ENCODE results near the gene SATB1.
A peak's percentile ranks its signal among the peaks of the same experiment; 100 is the strongest.

Gene SATB1

GRCh38 chr3:18428991-18429745 is 4.0 kb upstream of the SATB1 start:
- no peak for DNase-seq

GRCh38 chr3:18428036-18428435 is 2.9 kb upstream of the SATB1 start:
- DNase-seq: no peak

GRCh38 chr3:18426597-18427193 is 1.6 kb upstream of the SATB1 start:
- no peak for DNase-seq

- peak; percentile 88 for DNase-seq
Measured at GRCh38 chr3:18425641-18426257, 610 bp upstream of the SATB1 start.

GRCh38 chr3:18424213-18424728 is 868 bp downstream of the SATB1 start:
- DNase-seq: peak; percentile 45

GRCh38 chr3:18423401-18424212 is 1.5 kb downstream of the SATB1 start:
- peak; percentile 24 for DNase-seq

- no peak for DNase-seq
Measured at GRCh38 chr3:18422972-18423371, 2.2 kb downstream of the SATB1 start.

GRCh38 chr3:18420555-18420954 is 4.6 kb downstream of the SATB1 start:
- DNase-seq: no peak

- DNase-seq: no peak
Measured at GRCh38 chr3:18419232-18419631, 5.9 kb downstream of the SATB1 start.

- no peak for DNase-seq
Measured at GRCh38 chr3:18417904-18418572, 7.1 kb downstream of the SATB1 start.

GRCh38 chr3:18416332-18416731 is 8.8 kb downstream of the SATB1 start:
- DNase-seq: no peak

- no peak for DNase-seq
Measured at GRCh38 chr3:18415839-18416238, 9.3 kb downstream of the SATB1 start.

- no peak for DNase-seq
Measured at GRCh38 chr3:18415167-18415566, 10.0 kb downstream of the SATB1 start.

- no peak for DNase-seq
Measured at GRCh38 chr3:18412684-18413083, 12.5 kb downstream of the SATB1 start.

GRCh38 chr3:18411541-18411940 is 13.6 kb downstream of the SATB1 start:
- DNase-seq: no peak

- no peak for DNase-seq
Measured at GRCh38 chr3:18410205-18410604, 14.9 kb downstream of the SATB1 start.

- DNase-seq: no peak
Measured at GRCh38 chr3:18409266-18409665, 15.9 kb downstream of the SATB1 start.

GRCh38 chr3:18405141-18405540 is 20.0 kb downstream of the SATB1 start:
- DNase-seq: no peak

- DNase-seq: no peak
Measured at GRCh38 chr3:18403061-18403460, 22.1 kb downstream of the SATB1 start.

- no peak for DNase-seq
Measured at GRCh38 chr3:18402239-18402799, 22.8 kb downstream of the SATB1 start.

GRCh38 chr3:18401300-18401961 is 23.7 kb downstream of the SATB1 start:
- no peak for DNase-seq

GRCh38 chr3:18398448-18398847 is 26.7 kb downstream of the SATB1 start:
- DNase-seq: no peak

Data from NCI-H146 (cell line).